HT1080 (cell line): ENCODE results near the gene NOP9. TPM values are rescaled to one million over a fixed set of nuclear protein-coding genes. Genes with fewer than 3 reads are reported as not detected.
A peak's percentile ranks its signal among the peaks of the same experiment; 100 is the strongest.

ENCODE experiments used
- DNase-seq: peaks from one replicate; pipeline ENCODE4 v3.0.0-alpha.2; 2015; ENCODE audit warnings: low read depth
- total RNA-seq: library from RNA; depleted of rRNA; stranded (reverse); fragments of >200 nt; shearing (Covaris generic); gene quantifications from 2 replicates; pipeline ENCODE4 v1.2.3, GENCODE V29; 2014

Gene NOP9
- total RNA-seq, 1 experiment from 2014 or later = 25.6 TPM

DNA sequence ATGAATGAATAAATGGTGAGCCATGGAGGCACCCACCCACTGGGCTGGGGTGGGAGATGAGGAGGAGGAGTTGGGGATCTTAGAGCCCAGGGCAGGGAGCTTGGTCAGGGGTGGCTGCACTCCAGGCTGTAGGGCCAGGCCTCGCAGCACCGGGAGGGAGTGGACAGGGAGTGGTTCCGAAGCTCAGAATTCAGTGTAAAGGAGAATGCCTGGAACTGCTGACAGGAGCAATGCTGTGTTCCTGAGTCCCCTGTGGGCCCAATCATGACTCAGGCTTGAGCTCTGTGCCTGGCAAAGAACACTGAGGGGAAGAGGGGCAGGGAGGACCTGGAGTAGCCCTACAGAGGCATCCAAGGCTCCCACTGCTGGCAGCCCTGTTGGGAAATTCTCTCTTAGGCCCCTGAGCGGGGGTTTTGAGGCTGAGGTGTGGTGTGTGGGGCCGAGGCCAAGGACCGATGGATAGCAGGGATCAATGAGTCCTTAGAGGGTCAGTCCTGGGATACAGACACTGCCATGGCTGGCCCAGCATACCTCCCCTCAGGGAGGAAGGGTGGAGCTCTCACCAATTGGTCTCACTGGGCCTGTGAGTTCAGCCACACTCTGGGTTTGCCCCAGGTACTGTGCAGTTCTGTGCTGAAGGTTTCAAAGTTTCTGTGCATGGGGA is 18.7 kb upstream of the NOP9 start:
- DNase-seq = no peak

DNA sequence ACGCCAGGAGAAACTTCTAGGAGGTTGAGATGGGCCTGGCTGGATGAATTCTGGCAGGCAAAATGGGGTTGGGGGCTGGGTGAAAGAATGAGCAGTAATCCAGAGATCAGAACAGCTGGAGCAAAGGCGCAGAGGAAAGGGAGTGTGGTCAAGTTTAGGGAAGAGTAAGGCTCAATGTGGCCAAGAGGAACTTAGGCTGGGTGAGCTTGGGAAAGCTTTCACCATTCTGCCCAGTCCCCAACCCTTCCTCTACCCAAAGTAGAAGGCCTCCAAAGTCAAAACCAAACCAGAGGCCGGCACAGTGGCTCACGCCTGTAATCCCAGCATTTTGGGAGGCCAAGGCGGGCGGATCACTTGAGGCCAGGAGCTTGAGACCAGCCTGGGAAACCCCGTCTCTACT is 18.0 kb upstream of the NOP9 start:
- no peak for DNase-seq

DNA sequence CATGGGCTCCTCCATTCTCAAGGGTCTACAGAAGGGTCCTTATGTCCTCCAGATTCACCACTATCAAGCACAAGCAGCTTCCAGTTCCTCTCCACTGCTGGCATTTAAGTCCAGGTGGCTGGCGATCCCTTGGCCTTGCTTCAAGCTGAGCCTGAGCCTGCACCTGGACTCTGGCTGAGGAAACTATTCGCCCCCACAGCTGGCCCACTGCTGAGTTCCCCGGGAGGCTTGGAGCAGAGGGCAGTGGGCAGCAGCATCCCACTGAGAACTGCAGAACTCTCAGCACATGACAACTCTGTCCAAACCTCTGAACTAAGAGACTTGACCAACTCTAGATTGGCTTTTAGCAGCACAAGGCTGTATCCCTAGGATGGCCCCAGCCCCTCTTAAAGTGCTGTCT is 16.9 kb upstream of the NOP9 start:
- no peak for DNase-seq

DNA sequence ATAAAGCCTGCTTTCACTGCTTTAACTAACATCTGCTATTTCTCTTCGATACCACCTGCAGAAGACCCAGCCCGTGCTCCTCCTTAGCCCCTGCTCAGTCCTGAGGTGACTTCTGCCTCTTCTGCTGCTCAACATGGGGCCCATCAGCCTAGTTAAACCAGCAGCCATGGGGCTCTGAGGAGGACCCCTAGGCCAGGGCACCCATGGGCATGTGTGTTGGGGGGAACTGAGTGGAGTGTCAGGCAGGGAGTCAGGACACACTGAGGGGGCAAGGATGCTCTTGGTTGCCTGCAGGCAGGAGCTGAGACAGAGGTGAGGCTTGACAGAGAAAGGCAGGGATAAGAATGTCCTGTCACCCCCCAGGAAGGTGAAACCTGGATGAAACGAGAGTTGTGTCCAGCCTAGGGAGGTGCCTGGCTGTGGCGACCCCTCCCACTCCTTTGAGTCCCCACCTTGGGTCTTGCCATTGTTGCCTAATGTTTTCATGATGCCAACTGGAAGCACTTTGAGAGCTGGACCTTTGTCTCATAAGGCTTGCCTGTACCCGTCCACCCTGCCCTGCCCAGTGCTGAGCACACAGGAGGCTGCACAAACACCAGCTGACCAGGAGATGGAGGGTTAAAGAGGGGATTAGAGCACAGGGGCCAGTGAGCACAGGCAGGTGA is 15.7 kb upstream of the NOP9 start:
- DNase-seq = no peak

DNA sequence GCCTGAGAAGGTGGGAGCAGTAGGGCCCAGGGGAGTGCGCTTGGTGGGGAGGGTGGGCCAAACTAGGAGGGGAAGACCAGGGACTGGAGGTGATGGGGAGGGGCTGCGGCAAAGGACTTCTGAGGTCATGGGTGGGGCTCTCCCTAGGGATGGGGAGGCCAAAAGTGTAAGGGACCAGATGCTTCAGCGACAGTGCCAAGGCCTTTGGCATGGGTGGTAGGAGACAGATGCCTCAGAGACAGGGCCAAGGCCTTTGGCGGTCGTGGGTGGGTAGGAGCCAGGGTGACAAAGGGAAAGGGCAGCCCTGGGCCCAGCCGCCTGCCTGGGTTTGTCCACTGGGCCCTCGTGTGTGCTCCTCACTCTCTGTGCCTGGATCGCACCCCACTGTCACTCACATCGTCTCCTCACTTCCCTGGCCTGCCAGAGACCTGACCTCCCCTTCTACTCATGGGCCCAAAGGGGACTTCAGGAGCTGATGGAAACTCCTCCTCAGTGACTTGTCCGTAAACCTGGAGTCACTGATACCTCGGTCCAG is 15.1 kb upstream of the NOP9 start:
- DNase-seq = no peak

DNA sequence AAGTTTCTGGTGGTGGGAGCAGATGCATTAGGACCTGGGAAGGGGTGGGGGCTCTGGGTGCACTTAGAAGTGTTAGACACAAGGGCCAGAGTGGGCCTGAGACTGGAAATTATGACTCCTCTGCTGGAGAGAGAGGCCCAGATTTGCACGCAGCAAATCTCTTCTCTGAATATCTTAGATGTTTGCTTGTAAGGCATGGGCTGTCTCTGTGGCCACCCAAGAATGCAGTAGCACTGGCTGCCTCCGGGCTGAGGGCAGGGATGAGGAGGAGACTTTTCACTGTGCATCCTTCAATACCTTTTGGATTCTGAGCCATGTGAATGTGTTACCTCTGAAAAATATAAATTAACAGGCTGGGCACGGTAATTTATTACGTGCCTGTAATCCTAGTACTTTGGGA is 14.3 kb upstream of the NOP9 start:
- DNase-seq = no peak

DNA sequence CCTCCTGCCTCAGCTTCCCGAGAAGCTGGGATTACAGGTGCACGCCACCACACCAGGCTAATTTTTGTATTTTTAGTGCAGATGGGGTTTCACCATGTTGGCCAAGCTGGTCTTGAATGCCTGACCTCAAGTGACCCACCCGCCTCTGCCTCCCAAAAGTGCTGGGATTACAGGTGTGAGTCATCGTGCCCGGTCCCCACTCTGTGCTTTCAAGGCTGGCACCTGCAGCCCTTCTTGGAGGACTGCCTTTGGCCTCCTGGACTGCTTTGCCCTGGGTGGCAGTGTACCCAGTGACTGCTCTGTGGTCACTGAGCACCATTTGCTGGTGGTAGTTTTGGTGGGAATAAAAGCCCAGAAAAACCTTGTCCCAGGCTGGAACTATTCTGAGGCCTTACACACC is 12.7 kb upstream of the NOP9 start:
- no peak for DNase-seq

DNA sequence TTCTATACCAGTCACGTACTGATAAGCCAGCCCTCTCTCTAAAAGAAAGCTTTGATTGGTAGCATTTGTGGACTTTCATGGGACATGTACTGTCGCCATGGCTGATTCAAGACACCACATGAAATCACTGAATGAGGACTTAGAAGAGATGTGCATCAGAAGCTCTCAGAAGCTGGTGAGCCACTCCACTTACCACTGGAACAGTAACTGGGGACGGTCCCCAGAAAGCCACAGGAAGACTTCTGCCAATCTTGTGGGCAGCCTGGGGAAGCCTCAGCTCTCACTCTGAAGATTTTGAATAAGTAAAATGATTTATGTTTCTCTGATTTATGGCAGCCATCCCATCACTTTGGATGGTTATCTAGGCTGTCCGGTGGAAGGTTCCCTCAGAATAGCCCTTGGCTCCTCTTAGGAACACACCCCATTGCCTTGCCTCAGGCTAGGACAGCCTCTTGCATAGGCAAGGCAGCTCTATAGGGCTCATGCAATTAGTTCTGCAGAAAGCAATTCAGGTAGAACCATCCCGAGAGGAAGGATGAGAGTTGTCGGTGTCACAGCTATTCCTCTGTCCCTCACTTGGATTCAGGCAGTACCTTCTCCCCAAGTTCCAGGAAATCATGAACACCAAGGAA is 9.9 kb upstream of the NOP9 start:
- DNase-seq = no peak

DNA sequence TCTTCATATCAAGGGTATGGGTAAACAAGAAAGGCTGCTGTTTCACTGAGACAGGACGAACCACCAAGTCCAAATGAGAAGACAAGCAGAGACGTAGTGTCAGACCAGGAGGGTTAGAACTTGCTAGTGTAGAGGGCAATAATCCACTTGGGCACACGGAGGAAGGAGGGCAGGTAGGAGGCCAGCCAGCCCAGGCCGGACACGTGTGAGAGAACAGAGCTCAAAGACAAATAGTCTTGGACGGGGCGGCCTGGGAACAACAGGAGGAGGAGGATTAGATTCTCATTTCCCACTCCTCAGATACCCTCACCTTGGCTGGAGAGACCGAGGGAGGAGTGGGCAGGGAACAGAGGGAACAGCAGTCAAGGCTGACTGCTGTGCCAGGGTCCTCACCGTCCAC is 8.9 kb upstream of the NOP9 start:
- DNase-seq = no peak

DNA sequence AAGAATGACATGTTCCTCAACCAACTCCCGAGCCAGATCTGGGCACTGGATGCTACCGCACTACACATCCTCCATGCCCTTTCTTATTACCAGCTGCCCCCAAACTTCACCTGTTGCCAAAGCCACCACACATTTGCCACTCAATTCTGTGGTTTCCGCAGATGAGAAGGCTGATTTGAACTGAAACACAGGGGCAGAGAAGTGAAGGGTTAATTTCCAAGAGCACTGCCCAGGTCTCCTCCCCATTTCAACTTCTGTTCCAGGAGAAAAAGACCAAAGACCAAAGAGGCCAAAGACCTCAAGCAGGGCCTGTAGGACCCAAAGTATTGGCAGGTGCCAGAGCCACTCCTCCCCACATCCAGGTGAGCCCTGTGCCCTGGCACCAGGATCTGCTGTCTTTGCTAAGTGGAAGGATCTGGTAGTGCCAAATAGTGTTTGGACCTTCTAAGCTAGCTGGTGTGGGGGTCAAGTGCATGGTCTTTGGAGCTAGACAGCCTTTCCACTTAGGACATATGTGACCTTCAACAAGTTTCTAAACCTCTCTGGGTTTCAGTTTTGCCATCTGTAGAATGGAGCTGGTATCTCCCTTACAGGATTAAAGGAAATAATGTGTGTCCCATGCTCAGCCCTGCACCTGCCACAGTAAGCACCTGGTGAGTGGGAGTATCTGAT is 8.1 kb upstream of the NOP9 start:
- DNase-seq = no peak

DNA sequence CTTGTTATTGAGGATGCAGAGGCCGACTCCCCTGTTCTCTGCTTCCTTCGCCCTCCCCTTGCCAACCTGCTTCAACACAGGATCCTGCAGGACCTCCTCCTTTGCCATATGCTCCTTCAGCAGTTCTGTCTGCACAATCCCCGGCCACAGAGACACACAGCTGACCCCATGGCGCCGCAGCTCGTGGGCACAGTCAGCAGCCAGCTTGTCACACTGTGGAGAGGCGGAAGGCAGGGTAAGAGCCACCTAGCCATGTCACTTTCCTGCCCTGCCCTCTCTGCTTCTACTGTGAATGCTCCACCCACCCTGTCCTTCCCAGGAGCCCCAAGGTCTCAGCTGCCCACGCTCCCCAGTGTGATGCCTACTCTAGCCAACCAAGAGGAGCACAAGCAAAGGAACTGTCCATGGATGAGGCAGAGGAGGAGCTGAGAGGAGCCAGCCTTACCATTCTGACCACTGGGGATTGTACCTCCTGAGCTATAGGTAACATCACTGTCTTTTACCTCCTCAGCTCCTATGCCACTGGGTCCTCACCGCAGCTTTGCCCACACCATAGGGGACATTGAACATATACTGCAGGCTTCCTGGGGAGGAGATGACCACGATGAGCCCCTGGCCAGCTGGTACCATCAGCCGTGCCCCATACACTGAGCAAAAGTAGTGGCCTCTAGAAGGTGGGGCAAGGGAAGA is 7.4 kb upstream of the NOP9 start:
- no peak for DNase-seq

DNA sequence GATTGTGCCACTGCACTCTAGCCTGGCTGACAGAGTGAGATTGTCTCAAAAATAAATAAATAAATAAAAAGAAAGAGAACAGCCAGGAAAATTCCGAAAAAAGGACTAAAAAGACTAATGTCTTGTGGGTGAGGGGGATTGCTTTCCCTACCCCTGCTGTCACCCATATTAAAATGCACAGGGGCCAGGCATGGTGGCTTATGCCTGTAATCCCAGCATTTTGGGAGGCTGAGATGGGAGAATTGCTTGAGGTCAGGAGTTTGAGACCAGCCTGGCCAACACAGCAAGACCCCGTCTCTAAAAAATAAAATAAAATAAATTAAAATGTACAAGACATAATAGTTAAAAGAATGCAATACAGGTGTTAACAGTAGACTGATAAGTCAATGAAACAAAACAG is 6.1 kb upstream of the NOP9 start:
- no peak for DNase-seq

DNA sequence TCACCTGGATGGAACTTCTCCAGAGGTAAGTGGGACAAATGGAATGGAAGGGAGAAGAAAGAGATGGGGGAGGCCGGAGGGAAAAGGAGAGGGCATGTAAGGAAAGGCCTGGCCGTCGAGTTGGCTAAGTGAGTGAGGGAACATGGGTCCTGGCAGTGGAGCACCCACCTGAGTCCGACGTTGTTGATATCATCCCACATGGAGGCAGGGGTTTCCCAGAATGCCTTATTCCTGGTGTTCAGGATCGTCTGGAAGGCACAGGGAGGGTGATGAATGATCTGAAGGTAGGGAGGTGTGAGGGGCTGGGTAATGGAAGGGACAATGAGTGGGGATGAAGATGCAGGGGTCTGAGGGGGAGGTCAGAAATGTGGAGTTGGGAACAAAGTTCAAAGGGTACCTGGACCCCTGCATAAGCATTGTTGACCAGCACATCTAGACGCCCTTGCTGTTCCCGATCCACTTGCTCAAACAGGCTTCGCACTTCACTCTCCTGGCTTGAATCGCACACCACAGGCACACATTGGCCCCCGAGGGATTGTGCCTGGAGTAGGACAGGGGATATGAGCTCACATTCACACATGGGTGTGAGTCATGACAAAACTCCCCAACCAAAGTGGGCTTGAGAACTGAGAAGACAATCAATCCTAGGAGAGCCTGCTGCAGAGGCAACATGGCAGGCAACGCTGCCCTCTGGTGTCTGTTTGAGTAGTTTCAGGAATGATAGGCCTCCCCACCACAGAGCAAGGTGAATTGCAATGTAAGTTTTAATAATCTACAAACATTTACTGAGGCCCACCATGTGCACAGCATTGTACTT is 3.1 kb upstream of the NOP9 start:
- peak; percentile 94 for DNase-seq

DNA sequence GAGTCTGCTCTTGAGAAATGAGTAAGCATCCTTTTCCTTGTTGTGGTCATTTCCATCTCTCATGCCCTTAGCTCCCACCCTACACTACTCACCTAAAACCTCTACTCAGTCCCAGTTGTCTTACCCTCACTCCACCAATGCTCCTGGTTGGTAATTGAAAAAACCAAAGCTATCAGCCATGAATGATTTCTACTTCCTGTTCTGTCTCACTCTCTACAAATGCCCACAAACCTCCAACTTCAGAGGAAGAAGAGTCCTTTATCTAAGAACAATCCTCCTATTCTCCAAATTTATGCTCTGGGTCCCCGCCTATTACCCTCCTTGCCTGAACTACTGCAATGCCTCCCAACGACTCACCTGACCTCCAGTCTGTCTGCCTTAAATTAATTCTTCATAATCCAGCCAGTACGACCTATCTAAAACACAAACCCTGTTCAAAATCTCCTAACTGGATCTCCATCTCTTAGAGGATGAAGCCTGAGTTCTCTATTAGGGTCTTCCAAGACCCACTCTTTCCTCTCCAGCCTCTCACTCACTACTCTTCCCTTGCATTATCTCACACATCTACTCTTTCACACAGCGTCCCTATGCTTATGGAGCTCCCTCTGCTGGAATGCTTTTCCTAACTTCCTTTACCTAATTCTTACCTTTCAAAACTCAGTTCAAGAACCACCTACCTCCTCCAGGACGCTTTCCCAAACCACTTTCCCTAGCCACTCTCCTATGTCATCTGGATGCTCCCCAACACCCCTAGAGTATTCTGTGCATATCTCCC is 2.3 kb upstream of the NOP9 start:
- peak; percentile 21 for DNase-seq

DNA sequence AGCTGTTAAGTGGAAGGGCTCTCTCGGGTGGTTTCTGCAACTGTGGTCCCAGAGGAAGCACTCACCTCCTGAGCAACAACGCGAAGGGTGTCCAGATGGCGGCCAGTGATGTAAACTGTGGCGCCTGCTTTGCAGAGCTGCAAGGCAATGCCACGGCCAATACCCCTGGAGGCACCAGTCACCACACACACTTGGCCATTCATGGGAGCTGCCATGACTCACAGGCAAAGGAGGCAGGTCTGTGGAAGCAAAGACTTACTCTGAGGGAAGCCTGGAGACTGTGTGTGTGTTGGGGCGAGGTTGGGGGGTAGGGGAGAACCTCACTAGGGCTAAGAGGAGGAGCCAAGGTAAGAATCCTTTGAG is 777 bp upstream of the NOP9 start:
- peak; percentile 83 for DNase-seq

DNA sequence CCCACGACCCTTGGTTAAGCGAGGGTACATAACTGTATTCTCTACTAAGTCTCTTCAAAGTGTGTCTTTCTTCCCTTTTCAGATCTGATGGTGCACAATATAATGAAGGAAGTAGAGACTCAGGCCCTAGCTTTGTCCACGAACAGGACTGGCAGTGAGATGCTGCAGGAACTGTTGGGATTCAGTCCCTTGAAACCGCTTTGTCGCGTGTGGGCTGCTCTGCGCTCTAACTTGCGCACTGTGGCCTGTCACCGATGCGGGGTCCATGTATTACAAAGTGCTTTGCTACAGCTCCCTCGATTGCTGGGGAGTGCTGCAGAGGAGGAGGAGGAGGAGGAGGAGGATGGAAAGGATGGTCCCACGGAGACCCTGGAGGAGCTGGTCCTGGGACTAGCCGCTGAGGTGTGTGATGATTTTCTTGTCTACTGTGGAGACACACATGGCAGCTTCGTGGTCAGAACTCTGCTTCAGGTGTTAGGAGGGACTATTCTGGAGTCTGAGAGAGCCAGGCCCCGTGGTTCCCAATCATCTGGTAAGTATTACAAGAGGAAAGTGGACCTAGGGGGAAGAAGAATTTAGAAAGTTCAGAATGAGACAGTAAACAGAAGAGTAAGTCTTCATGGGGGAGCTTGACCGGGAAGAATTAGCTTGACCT is 803 bp downstream of the NOP9 start:
- DNase-seq = no peak

DNA sequence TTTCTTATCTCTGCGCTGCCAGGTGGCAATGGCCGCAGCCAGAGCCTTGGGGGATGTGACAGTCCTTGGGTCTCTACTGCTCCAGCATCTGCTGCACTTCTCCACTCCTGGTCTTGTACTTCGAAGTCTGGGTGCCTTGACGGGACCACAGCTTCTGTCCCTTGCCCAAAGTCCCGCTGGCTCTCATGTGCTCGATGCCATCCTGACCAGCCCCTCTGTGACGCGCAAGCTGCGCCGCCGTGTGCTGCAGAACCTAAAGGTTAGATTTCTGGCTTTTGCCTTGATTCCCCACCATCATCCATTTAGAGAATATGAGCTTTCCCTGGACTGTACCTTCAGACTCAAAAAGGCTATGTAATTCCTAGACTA is 4.4 kb downstream of the NOP9 start:
- DNase-seq = no peak

DNA sequence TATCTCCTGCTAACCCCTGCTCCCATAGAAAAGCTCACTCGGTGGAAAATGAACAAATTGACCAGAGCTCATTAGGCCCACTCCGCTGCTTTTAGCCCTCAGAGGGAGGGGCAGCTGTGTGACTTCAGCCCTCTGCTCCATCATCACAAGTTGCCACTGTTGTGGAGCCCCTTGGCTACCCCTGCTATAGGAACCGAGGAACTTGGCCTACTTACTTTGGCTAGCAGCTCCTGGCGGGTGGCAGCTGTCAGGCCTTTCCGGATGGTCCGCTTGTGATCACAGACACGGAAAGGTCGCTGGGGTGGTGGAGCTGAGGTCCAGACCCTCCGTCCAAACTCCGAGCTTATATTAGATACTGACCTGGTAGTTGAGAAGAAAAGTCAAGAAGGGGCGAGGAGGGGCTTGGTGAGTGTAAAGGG is 7.5 kb downstream of the NOP9 start:
- DNase-seq = no peak

DNA sequence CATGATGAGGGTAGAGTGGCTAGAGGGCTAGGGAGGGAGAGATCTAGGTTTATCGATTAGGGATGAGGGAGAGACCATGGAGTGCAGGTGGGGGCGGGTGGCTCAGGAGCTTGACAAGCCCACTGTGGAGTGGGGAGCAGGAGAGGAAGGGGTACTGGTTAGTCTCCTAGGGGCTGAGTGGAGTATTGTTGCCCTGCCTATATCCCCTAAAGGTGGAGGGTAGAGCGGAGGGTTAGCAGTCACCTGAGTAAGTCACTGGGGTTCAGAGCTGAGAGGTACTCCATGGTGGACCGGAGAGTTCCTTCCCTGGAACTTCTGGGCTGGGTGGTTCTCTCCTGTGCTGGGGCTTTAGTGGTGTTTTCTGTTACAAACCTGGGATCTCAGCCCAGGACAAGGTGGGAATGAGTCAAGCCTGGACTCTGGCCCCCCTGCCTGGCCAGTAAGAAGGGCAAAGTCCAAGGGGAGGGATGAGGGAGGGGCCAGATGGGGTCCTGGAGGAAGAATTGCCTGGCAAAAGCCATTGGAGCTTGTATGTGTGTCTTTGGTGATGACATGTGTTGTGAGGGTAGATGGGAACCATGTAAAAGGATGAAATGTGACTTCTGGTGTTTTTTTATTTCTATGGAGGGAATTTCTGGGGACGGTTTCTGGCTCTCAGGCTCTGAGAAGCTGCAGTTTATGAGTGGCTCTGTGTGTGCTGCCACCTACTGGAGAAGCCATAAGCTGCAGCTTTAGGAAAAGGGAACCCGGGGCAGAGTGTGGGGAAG is 8.1 kb downstream of the NOP9 start, which contains the start of gene CIDEB:
CIDEB (minus strand) TSS at position 403 of the 767 bp plus-strand sequence; CDS start at position 284, 119 bp downstream.
- peak; percentile 56 for DNase-seq
